Left lung (tissue), 10 donors: ENCODE measurements around the gene ECHDC1. TPM values are rescaled to one million over a fixed set of nuclear protein-coding genes. Genes with fewer than 3 reads are reported as not detected.
"Not testable (repeated sequence)": the region's sequence is repeated elsewhere in the genome, so short reads cannot be mapped to it uniquely, and the experiment has no call there.

Source experiments
- ATAC-seq: fragments of 200-7000 bp; cut with Tn5 transposase; one replicate; pipeline ENCODE4 v1.9.1; 2020; ENCODE audit warnings: moderate library complexity
- DNase-seq, 4 donors: peaks; one replicate each; pipeline ENCODE4 v3.0.0-alpha.2; 2013 to 2020
- H3K27ac ChIP-seq, 2 donors: fragments of 200-600 bp; sonication (generic) in 1 of 2; one replicate each; pipeline versions ENCODE4 v1.5.0 to v1.8.0; 2020 to 2021
- H3K27me3 ChIP-seq, 2 donors: fragments of 200-600 bp; sonication (generic) in 1 of 2; one replicate each; pipeline versions ENCODE4 v1.5.0 to v1.8.0; 2020 to 2021
- H3K36me3 ChIP-seq, 2 donors: fragments of 200-600 bp; sonication (generic) in 1 of 2; one replicate each; pipeline versions ENCODE4 v1.5.0 to v1.8.0; 2020 to 2021
- H3K4me1 ChIP-seq, 2 donors: fragments of 200-600 bp; one replicate each; pipeline ENCODE4 v1.8.0; 2021
- H3K4me3 ChIP-seq, 2 donors: fragments of 200-600 bp; sonication (generic) in 1 of 2; one replicate each; pipeline versions ENCODE4 v1.5.0 to v1.8.0; 2020 to 2021; ENCODE audit warnings: mild to moderate bottlenecking in 1 of 2
- H3K9me3 ChIP-seq, 2 donors: fragments of 200-600 bp; sonication (generic) in 1 of 2; one replicate each; pipeline versions ENCODE4 v1.5.0 to v1.8.0; 2020 to 2021
- intact Hi-C, 2 donors: fragments of 100-400 bp; cut with DNase I; formaldehyde crosslinking; loops; one replicate each; pipeline versions ENCODE4 v1.11.2 to v1.14.2; 2022
- polyA plus RNA-seq, 6 donors: library from polyadenylated mRNA; unstranded; fragments of 120-200 nt; gene quantifications; one replicate each; pipeline ENCODE4 v1.2.1, GENCODE V29; 2013; ENCODE audit not compliant: insufficient read length in 6 of 6
- total RNA-seq, 2 donors: library from RNA; stranded (reverse); fragmentation: NEBNext Ultra II Directional; extraction: Animal tissue kit (Norgen Biotek cat#: 25700); gene quantifications; one replicate each; pipeline ENCODE4 v1.2.1, GENCODE V29; 2021
- TF ChIP-seq, protein P1 (sequence below), 2 donors: fragments of 200-600 bp; sonication (generic) in 1 of 2; IDR thresholded peaks; one replicate each; pipeline versions ENCODE4 v1.5.0 to v1.8.0; 2021; ENCODE audit warnings: antibody characterized with exemption in 2 of 2
- donor health status: DM: no; HTN: yes; CAD: no.
- donor health status: DM: no; HTN: no; CAD: no.

ECHDC1 gene
- total and polyA plus RNA-seq, 8 donors = 65.9 to 88.2 (median 81.0) TPM

DNA sequence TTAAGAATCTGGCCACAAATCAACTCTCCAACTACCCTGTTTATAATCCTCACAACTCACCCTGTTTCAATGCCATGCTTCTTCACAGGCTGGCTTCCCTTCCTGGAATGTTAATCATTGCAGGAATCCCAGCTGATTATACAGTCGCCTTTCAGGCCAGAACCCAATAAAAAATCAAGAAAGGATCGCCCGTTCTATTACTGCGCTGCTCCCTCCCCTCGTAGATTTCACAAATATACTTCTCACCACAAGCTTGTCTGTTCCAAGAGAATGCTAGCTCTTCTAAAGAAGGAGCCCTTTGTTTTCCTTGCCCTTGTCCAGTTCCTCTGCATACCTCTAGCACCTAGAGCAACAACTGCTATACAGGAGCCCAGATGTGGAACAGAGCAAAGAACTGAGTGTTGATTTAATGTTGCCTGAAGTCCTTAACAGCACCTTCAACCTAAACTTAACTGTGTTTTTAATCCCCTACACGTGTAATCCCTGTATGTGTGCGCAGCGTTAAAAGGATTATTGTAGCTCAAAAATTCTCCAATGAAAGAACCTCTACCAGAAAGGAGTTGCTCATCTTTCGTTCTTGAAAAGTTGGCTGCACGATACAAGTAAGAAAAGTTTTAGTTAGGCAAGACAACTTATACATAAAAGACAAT lies 988 bp downstream of the ECHDC1 start:
- Histone ChIP-seq H3K36me3 (no peaks in the 10 kb centered on the region), H3K4me3 (peak overlapping the region; percentile 45 to 56), H3K4me1 (peaks cover 9 to 71% of the 10 kb centered on the region in 2 donors), H3K27me3 (no peaks in the 10 kb centered on the region), H3K9me3 (no peaks in the 10 kb centered on the region), H3K27ac (peak overlapping the region; percentile 87 to 91)
- intact Hi-C loops = no loop called here
- ATAC-seq = peak; percentile 33
- DNase-seq = peak in 1 of 4 donors; percentile 10
- TF ChIP-seq, protein P1, sequence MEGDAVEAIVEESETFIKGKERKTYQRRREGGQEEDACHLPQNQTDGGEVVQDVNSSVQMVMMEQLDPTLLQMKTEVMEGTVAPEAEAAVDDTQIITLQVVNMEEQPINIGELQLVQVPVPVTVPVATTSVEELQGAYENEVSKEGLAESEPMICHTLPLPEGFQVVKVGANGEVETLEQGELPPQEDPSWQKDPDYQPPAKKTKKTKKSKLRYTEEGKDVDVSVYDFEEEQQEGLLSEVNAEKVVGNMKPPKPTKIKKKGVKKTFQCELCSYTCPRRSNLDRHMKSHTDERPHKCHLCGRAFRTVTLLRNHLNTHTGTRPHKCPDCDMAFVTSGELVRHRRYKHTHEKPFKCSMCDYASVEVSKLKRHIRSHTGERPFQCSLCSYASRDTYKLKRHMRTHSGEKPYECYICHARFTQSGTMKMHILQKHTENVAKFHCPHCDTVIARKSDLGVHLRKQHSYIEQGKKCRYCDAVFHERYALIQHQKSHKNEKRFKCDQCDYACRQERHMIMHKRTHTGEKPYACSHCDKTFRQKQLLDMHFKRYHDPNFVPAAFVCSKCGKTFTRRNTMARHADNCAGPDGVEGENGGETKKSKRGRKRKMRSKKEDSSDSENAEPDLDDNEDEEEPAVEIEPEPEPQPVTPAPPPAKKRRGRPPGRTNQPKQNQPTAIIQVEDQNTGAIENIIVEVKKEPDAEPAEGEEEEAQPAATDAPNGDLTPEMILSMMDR (IDR thresholded peaks at IDR 0.05) = no peak

DNA sequence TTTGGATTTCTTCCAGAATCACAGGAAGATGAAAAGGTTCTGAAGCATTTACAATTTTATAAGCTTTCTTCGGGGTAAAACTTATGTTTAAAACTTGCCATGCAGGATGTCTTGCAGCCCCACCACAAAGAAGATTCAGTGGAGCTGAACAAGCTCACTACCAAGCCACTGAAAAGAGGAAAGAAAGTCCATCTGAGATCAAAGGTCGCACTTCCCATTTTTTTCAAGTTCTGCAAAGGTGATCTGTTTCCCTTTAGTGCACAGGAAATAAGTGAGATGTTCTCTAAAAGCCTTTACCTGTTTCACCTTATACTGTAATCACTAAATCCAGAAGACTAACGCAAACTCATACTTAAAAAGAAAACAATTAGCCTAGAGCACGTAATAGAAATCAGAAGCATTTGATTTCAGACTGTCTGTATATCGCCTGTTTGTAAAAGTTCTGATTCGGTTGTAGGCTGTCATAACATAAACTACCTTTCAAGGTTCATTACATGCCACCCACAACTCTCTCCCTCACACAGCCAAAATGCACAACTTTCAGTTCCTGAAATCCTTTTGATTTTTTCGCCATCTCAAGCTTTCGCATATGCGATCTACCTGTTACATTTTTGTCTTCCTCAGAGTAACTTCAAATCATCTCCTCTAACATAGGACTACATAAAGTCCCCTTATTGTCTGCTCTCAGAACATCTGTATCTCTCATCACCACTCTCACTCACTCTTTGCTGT lies 1.8 kb downstream of the ECHDC1 start:
- Histone ChIP-seq H3K27ac (peak overlapping the region; percentile 87 to 91), H3K27me3 (no peaks in the 10 kb centered on the region), H3K36me3 (no peaks in the 10 kb centered on the region), H3K4me3 (peak overlapping the region; percentile 45 to 56), H3K9me3 (no peaks in the 10 kb centered on the region), H3K4me1 (peaks cover 9 to 64% of the 10 kb centered on the region in 2 donors)
- TF ChIP-seq, protein P1 (IDR thresholded peaks at IDR 0.05) = no peak
- intact Hi-C loops = no loop called here
- no peak for DNase-seq
- ATAC-seq = no peak

DNA sequence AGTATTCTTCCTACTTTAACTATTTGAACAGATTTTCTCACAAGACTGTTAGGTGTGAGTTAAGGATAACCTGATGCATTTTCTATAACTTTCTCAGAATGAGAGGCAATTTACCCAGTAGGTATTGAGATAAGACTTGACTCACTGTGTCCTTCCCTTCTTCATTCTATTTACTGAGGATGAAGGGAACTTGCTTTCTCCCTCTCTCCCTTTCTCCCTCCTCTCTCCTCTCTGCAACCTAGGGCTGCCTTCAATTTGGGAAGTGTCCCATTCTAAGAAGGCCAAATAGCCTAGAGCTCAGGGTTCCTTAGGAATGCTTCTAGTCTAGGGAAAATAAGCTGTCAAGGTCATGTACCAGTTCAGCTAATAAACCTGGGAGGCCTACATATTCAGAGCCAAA lies 3.2 kb downstream of the ECHDC1 start:
- intact Hi-C loops = no loop called here
- H3K27ac ChIP-seq = no peak overlapping the region
- no peak for ATAC-seq
- H3K27me3 ChIP-seq = no peaks in the 10 kb centered on the region
- H3K36me3 ChIP-seq = no peaks in the 10 kb centered on the region
- DNase-seq = no peak
- TF ChIP-seq, protein P1 (IDR thresholded peaks at IDR 0.05) = no peak
- H3K4me3 ChIP-seq = peak overlapping the region in 1 of 2 donors; percentile 56
- no peaks in the 10 kb centered on the region for H3K9me3 ChIP-seq
- H3K4me1 ChIP-seq = peaks cover 9 to 56% of the 10 kb centered on the region in 2 donors

DNA sequence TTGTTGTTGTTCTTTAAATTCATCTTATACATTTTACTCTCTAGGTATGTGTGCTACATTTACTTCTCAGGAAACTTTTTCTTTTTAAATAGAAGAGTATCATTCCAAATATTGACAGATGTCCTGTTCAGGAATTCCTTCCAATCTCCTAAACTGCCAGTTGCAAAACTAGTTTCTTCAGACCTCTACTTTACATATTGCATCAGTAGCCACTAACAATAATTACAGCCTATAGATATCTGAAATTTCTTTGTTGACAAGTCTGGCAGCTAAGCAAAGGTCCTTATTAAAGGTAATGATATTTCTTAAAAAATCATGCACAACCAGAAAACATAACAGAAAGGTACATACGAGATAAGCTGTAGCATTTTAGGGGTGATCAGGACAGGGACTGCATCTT lies 4.5 kb downstream of the ECHDC1 start:
- H3K27me3 ChIP-seq = no peaks in the 10 kb centered on the region
- H3K36me3 ChIP-seq = no peaks in the 10 kb centered on the region
- no peaks in the 10 kb centered on the region for H3K9me3 ChIP-seq
- TF ChIP-seq, protein P1 (IDR thresholded peaks at IDR 0.05) = no peak
- no peak overlapping the region for H3K27ac ChIP-seq
- intact Hi-C loops = no loop called here
- ATAC-seq = no peak
- H3K4me1 ChIP-seq = peaks cover 9 to 50% of the 10 kb centered on the region in 2 donors
- no peak for DNase-seq
- H3K4me3 ChIP-seq = no peak overlapping the region

DNA sequence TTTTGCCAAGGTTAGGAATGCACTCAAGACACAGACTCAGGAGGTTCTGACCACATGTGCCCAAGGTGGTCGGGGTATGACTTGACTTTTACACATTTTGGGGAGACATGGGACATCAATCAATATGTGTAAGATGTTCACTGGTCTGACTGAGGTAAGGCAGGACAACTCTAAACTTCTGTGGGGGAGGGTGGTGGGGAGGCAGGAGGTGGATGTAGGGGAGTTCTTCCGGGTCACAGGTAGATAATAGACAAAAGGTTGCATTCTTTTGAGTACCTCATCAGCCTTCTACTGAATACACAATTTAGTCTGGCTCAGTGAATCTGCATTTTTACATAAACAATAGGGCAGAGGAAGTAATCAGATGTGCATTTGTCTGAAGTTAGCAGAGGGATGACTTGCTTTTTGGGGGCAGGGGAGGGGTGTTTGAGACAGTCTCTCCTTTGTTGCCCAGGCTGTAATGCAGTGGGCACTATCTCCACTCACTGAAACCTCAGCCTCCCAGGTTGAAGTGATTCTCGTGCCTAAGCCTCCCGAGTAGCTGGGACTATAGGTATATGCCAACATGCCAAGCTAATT lies 10.9 kb downstream of the ECHDC1 start:
- TF ChIP-seq, protein P1 (IDR thresholded peaks at IDR 0.05) = no peak
- intact Hi-C loops = no loop called here
- Histone ChIP-seq H3K36me3 (peaks cover 0 to 12% of the 10 kb centered on the region in 2 donors), H3K9me3 (no peaks in the 10 kb centered on the region), H3K27me3 (no peaks in the 10 kb centered on the region), H3K4me3 (no peak overlapping the region), H3K4me1 (peaks cover 0 to 17% of the 10 kb centered on the region in 2 donors), H3K27ac (no peak overlapping the region)
- no peak for DNase-seq
- peak; percentile 45 for ATAC-seq

DNA sequence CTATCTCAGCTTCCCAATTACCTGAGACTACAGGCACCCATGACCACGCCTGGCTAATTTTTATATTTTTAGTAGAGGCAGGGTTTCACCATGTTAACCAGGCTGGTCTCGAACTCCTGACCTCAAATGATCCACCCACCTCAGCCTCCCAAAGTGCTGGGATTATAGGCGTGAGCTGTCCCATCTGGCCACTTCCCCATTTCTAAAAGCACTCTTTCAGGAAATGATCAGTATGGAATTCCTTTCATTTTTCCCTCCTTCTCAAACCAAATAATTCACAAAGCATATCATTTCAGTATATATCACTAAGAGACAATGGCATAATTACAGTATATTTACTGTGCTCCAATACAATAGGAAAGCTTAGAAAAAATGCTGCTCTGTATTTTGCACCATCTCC lies 12.2 kb downstream of the ECHDC1 start:
- H3K27me3 ChIP-seq, DNase-seq, ATAC-seq, H3K9me3 ChIP-seq, H3K27ac ChIP-seq, intact Hi-C loops, H3K4me3 ChIP-seq: not testable (repeated sequence)
- Histone ChIP-seq H3K36me3 (peaks cover 0 to 18% of the 10 kb centered on the region in 2 donors), H3K4me1 (peaks cover 0 to 15% of the 10 kb centered on the region in 2 donors)
